GM23338 (cell line): Measurements from ENCODE around the gene TTC31. TPM values are rescaled to one million over a fixed set of nuclear protein-coding genes. Genes with fewer than 3 reads are reported as not detected.

Source experiments
- ATAC-seq: fragments of 200-7000 bp; cut with Tn5 transposase; 3 replicates; pipeline ENCODE4 v1.9.1; 2020
- DNase-seq: peaks from one replicate; pipeline ENCODE4 v3.0.0-alpha.2; 2015; ENCODE audit warnings: low spot score
- H2AFZ ChIP-seq: fragments of 200-600 bp; sonication (generic); 2 replicates; pipeline ENCODE4 v1.8.0; 2016; ENCODE audit warnings: antibody characterized with exemption, mild to moderate bottlenecking, moderate library complexity
- H3F3A ChIP-seq: fragments of 200-600 bp; sonication (generic); replicated peaks from 2 replicates; pipeline ENCODE4 v1.8.0; 2017; ENCODE audit warnings: antibody characterized with exemption, mixed run types, low read depth
- H3K27ac ChIP-seq: fragments of 200-600 bp; sonication (generic); 2 replicates; pipeline ENCODE4 v1.6.1; 2016; ENCODE audit warnings: low read depth
- H3K27me3 ChIP-seq: fragments of 200-600 bp; sonication (generic); 2 replicates; pipeline ENCODE4 v1.8.0; 2016; ENCODE audit warnings: mild to moderate bottlenecking, mixed run types, moderate library complexity; ENCODE audit not compliant: insufficient read depth
- H3K36me3 ChIP-seq: fragments of 200-600 bp; sonication (generic); 2 replicates; pipeline ENCODE4 v1.8.0; 2016; ENCODE audit warnings: mild to moderate bottlenecking; ENCODE audit not compliant: insufficient read depth
- H3K4me1 ChIP-seq: fragments of 200-600 bp; sonication (generic); 2 replicates; pipeline ENCODE4 v1.8.0; 2016; ENCODE audit warnings: mild to moderate bottlenecking, moderate library complexity; ENCODE audit not compliant: insufficient read depth
- H3K4me2 ChIP-seq: fragments of 200-600 bp; sonication (generic); 2 replicates; pipeline ENCODE4 v1.7.1; 2017; ENCODE audit warnings: mixed run types
- H3K4me3 ChIP-seq: fragments of 200-600 bp; sonication (generic); 2 replicates; pipeline ENCODE4 v1.6.1; 2016; ENCODE audit warnings: mixed run types
- H3K79me2 ChIP-seq: fragments of 200-600 bp; sonication (generic); replicated peaks from 2 replicates; pipeline ENCODE4 v1.8.0; 2017; ENCODE audit warnings: mild to moderate bottlenecking; ENCODE audit not compliant: insufficient read depth
- H3K9me2 ChIP-seq: fragments of 200-600 bp; sonication (generic); 2 replicates; pipeline ENCODE4 v1.8.0; 2017; ENCODE audit not compliant: insufficient read depth
- H4K20me1 ChIP-seq: fragments of 200-600 bp; sonication (generic); replicated peaks from 2 replicates; pipeline ENCODE4 v1.8.0; 2017; ENCODE audit warnings: mild to moderate bottlenecking; ENCODE audit not compliant: insufficient read depth
- H3K27ac Mint-ChIP-seq: 2 replicates; pipeline ENCODE4 v1.8.0; 2020; ENCODE audit warnings: inconsistent platforms, mild to moderate bottlenecking, moderate library complexity, mixed read lengths
- H3K27me3 Mint-ChIP-seq: 3 replicates; pipeline ENCODE4 v1.8.0; 2022; ENCODE audit warnings: low read depth, mild to moderate bottlenecking, moderate library complexity, mixed read lengths, inconsistent platforms; ENCODE audit not compliant: insufficient read depth, poor library complexity
- H3K36me3 Mint-ChIP-seq: 3 replicates; pipeline ENCODE4 v1.8.0; 2021; ENCODE audit warnings: low read depth, mild to moderate bottlenecking, inconsistent platforms, moderate library complexity, mixed read lengths
- H3K4me1 Mint-ChIP-seq: 3 replicates; pipeline ENCODE4 v1.8.0; 2020; ENCODE audit warnings: mild to moderate bottlenecking, inconsistent platforms, mixed read lengths
- H3K4me3 Mint-ChIP-seq: 3 replicates; pipeline ENCODE4 v1.8.0; 2021; ENCODE audit warnings: moderate library complexity, mild to moderate bottlenecking, inconsistent platforms, mixed read lengths
- H3K9me3 Mint-ChIP-seq: 3 replicates; pipeline ENCODE4 v1.8.0; 2020; ENCODE audit warnings: moderate library complexity, mild to moderate bottlenecking, inconsistent platforms, mixed read lengths
- CREB1 ChIP-seq: fragments of 250-450 bp; sonication (Bioruptor Pico); IDR thresholded peaks from 2 replicates; pipeline ENCODE4 v1.5.0; 2020; ENCODE audit warnings: low read depth, mild to moderate bottlenecking, moderate library complexity
- EZH2 ChIP-seq: fragments of 200-600 bp; sonication (generic); IDR thresholded peaks from one replicate; pipeline ENCODE4 v1.8.0; 2017; ENCODE audit warnings: antibody characterized with exemption, mild to moderate bottlenecking, low read depth; ENCODE audit not compliant: unreplicated experiment
- JUNB ChIP-seq: IDR thresholded peaks from one replicate; pipeline ENCODE4 v1.6.1; 2016; ENCODE audit warnings: antibody characterized with exemption; ENCODE audit not compliant: unreplicated experiment
- NANOG ChIP-seq: IDR thresholded peaks from 2 replicates; pipeline ENCODE4 v1.6.1; 2016; ENCODE audit warnings: antibody characterized with exemption, borderline replicate concordance
- POLR2AphosphoS5 ChIP-seq: IDR thresholded peaks from 2 replicates; pipeline ENCODE4 v1.6.1; 2016; ENCODE audit warnings: antibody characterized with exemption, low read depth
- STAT1 ChIP-seq: IDR thresholded peaks from one replicate; pipeline ENCODE4 v1.6.1; 2016; ENCODE audit warnings: antibody characterized with exemption; ENCODE audit not compliant: unreplicated experiment
- ZNF331 ChIP-seq: fragments of 250-450 bp; sonication (Bioruptor Pico); IDR thresholded peaks from 2 replicates; pipeline ENCODE4 v1.5.0; 2020; ENCODE audit warnings: low read depth, mild to moderate bottlenecking, moderate library complexity
- polyA plus RNA-seq: library from polyadenylated mRNA; unstranded; fragments of >200 nt; fragmentation: Nextera tagmentation; extraction: Ambion mirVana; gene quantifications from 2 replicates; pipeline ENCODE4 v1.2.1, GENCODE V29; 2016
- total RNA-seq: library from RNA; depleted of rRNA; stranded (reverse); fragments of >200 nt; shearing (Covaris generic); gene quantifications from 2 replicates; pipeline ENCODE4 v1.2.3, GENCODE V29; 2014
- TF ChIP-seq, protein P1 (sequence below): IDR thresholded peaks from 2 replicates; pipeline ENCODE4 v1.6.1; 2016; ENCODE audit warnings: antibody characterized with exemption
- TF ChIP-seq, protein P2 (sequence below): fragments of 250-450 bp; sonication (Bioruptor Pico); IDR thresholded peaks from 2 replicates; pipeline ENCODE4 v1.5.0; 2020; ENCODE audit warnings: mild to moderate bottlenecking, moderate library complexity
- TF ChIP-seq, protein P3 (sequence below), 2 experiments: fragments of 200-600 bp in 1 of 2; sonication (generic) in 1 of 2; conservative IDR thresholded peaks; 2 replicates each; pipeline versions ENCODE4 v1.5.1 to v1.6.1; 2016 to 2017; ENCODE audit warnings: antibody characterized with exemption in 2 of 2, low read depth in 2 of 2, mild to moderate bottlenecking in 2 of 2, moderate library complexity in 1 of 2
- TF ChIP-seq, protein P4 (sequence below): IDR thresholded peaks from one replicate; pipeline ENCODE4 v1.6.1; 2018; ENCODE audit warnings: antibody characterized with exemption; ENCODE audit not compliant: unreplicated experiment

Gene TTC31
- total and polyA plus RNA-seq, 2 experiments from 2014 or later: 15.8 to 29.2 TPM

DNA sequence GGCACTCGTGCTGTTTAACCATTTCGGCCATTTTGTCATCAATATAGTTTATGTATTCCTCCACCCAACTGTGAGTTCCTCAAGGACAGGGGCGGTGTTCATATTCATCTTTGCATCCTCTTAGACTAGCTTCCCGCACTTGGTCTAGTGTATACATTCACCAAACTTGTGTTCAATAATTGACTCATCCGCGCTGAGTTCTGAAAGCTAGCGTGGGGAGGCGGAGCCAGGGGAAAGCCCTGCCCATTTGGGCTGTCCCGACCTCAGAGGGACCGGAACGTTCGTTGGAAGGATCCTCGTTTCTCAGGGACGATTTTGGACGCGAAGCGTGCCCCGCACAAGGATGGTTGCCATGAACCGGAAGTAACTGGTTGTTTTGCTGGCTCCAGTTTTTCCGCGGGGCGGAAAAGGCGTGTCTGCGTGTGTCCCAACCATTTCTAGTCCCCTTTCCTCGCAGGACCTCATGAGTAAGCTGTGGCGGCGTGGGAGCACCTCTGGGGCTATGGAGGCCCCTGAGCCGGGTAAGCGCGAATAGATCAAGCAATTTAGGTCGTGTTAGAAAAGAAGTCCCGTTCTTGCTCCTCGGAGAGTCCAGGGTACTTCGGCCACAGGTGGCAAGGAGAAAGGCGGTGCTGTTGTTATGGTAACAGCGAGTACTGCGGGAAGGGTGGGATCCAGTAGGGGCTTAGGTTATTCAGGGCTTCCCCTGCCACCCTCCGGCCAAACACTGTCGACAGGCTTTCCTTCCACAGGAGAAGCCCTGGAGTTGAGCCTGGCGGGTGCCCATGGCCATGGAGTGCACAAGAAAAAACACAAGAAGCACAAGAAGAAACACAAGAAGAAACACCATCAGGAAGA is 28.0 kb upstream of the TTC31 start, which contains the start of gene INO80B:
INO80B (plus strand) TSS at position 434 of the 858 bp plus-strand sequence; CDS start at position 464, 30 bp downstream.
- Mint-ChIP-seq H3K27me3 (peaks cover 24% of the 10 kb centered on the region), H3K27ac (peak within 1 kb of the TSS; percentile 89), H3K36me3 (no peaks in the 10 kb centered on the region; the same call in 1 of the 3 replicates), H3K4me3 (peak within 1 kb of the TSS; percentile 94), H3K9me3 (no peaks in the 10 kb centered on the region; the same call in 1 of the 3 replicates), H3K4me1 (peaks cover 28% of the 10 kb centered on the region)
- TF ChIP-seq, protein P1, sequence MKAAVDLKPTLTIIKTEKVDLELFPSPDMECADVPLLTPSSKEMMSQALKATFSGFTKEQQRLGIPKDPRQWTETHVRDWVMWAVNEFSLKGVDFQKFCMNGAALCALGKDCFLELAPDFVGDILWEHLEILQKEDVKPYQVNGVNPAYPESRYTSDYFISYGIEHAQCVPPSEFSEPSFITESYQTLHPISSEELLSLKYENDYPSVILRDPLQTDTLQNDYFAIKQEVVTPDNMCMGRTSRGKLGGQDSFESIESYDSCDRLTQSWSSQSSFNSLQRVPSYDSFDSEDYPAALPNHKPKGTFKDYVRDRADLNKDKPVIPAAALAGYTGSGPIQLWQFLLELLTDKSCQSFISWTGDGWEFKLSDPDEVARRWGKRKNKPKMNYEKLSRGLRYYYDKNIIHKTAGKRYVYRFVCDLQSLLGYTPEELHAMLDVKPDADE: peak; percentile 95
- TF ChIP-seq POLR2AphosphoS5 (peak; percentile 84), CREB1 (CRISPR knock-in tag) (peak; percentile 77), ZNF331 (CRISPR knock-in tag) (no peak), STAT1 (no peak), NANOG (no peak), EZH2 (no peak), JUNB (no peak)
- TF ChIP-seq, protein P2, sequence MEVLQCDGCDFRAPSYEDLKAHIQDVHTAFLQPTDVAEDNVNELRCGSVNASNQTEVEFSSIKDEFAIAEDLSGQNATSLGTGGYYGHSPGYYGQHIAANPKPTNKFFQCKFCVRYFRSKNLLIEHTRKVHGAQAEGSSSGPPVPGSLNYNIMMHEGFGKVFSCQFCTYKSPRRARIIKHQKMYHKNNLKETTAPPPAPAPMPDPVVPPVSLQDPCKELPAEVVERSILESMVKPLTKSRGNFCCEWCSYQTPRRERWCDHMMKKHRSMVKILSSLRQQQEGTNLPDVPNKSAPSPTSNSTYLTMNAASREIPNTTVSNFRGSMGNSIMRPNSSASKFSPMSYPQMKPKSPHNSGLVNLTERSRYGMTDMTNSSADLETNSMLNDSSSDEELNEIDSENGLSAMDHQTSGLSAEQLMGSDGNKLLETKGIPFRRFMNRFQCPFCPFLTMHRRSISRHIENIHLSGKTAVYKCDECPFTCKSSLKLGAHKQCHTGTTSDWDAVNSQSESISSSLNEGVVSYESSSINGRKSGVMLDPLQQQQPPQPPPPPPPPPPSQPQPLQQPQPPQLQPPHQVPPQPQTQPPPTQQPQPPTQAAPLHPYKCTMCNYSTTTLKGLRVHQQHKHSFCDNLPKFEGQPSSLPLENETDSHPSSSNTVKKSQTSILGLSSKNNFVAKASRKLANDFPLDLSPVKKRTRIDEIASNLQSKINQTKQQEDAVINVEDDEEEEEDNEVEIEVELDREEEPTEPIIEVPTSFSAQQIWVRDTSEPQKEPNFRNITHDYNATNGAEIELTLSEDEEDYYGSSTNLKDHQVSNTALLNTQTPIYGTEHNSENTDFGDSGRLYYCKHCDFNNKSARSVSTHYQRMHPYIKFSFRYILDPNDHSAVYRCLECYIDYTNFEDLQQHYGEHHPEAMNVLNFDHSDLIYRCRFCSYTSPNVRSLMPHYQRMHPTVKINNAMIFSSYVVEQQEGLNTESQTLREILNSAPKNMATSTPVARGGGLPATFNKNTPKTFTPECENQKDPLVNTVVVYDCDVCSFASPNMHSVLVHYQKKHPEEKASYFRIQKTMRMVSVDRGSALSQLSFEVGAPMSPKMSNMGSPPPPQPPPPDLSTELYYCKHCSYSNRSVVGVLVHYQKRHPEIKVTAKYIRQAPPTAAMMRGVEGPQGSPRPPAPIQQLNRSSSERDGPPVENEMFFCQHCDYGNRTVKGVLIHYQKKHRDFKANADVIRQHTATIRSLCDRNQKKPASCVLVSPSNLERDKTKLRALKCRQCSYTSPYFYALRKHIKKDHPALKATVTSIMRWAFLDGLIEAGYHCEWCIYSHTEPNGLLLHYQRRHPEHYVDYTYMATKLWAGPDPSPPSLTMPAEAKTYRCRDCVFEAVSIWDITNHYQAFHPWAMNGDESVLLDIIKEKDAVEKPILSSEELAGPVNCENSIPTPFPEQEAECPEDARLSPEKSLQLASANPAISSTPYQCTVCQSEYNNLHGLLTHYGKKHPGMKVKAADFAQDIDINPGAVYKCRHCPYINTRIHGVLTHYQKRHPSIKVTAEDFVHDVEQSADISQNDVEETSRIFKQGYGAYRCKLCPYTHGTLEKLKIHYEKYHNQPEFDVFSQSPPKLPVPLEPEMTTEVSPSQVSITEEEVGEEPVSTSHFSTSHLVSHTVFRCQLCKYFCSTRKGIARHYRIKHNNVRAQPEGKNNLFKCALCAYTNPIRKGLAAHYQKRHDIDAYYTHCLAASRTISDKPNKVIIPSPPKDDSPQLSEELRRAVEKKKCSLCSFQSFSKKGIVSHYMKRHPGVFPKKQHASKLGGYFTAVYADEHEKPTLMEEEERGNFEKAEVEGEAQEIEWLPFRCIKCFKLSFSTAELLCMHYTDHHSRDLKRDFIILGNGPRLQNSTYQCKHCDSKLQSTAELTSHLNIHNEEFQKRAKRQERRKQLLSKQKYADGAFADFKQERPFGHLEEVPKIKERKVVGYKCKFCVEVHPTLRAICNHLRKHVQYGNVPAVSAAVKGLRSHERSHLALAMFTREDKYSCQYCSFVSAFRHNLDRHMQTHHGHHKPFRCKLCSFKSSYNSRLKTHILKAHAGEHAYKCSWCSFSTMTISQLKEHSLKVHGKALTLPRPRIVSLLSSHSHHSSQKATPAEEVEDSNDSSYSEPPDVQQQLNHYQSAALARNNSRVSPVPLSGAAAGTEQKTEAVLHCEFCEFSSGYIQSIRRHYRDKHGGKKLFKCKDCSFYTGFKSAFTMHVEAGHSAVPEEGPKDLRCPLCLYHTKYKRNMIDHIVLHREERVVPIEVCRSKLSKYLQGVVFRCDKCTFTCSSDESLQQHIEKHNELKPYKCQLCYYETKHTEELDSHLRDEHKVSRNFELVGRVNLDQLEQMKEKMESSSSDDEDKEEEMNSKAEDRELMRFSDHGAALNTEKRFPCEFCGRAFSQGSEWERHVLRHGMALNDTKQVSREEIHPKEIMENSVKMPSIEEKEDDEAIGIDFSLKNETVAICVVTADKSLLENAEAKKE (CRISPR knock-in tag): no peak
- TF ChIP-seq, protein P3, sequence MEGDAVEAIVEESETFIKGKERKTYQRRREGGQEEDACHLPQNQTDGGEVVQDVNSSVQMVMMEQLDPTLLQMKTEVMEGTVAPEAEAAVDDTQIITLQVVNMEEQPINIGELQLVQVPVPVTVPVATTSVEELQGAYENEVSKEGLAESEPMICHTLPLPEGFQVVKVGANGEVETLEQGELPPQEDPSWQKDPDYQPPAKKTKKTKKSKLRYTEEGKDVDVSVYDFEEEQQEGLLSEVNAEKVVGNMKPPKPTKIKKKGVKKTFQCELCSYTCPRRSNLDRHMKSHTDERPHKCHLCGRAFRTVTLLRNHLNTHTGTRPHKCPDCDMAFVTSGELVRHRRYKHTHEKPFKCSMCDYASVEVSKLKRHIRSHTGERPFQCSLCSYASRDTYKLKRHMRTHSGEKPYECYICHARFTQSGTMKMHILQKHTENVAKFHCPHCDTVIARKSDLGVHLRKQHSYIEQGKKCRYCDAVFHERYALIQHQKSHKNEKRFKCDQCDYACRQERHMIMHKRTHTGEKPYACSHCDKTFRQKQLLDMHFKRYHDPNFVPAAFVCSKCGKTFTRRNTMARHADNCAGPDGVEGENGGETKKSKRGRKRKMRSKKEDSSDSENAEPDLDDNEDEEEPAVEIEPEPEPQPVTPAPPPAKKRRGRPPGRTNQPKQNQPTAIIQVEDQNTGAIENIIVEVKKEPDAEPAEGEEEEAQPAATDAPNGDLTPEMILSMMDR (conservative IDR thresholded peaks at IDR 0.05; ENCODE audit: low read depth in 2 of 2): no peak; a peak in 1 of 4 replicates
- TF ChIP-seq, protein P4, sequence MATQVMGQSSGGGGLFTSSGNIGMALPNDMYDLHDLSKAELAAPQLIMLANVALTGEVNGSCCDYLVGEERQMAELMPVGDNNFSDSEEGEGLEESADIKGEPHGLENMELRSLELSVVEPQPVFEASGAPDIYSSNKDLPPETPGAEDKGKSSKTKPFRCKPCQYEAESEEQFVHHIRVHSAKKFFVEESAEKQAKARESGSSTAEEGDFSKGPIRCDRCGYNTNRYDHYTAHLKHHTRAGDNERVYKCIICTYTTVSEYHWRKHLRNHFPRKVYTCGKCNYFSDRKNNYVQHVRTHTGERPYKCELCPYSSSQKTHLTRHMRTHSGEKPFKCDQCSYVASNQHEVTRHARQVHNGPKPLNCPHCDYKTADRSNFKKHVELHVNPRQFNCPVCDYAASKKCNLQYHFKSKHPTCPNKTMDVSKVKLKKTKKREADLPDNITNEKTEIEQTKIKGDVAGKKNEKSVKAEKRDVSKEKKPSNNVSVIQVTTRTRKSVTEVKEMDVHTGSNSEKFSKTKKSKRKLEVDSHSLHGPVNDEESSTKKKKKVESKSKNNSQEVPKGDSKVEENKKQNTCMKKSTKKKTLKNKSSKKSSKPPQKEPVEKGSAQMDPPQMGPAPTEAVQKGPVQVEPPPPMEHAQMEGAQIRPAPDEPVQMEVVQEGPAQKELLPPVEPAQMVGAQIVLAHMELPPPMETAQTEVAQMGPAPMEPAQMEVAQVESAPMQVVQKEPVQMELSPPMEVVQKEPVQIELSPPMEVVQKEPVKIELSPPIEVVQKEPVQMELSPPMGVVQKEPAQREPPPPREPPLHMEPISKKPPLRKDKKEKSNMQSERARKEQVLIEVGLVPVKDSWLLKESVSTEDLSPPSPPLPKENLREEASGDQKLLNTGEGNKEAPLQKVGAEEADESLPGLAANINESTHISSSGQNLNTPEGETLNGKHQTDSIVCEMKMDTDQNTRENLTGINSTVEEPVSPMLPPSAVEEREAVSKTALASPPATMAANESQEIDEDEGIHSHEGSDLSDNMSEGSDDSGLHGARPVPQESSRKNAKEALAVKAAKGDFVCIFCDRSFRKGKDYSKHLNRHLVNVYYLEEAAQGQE: no peak
- Histone ChIP-seq H2AFZ (peak within 1 kb of the TSS; percentile 56), H3K9me2 (no peaks in the 10 kb centered on the region), H3K4me3 (peak within 1 kb of the TSS; percentile 84), H3K4me2 (peak within 1 kb of the TSS; percentile 88), H3K79me2 (peaks cover 5% of the 10 kb centered on the region), H3K36me3 (no peaks in the 10 kb centered on the region), H3K27me3 (no peaks in the 10 kb centered on the region), H3K4me1 (peaks cover 17% of the 10 kb centered on the region), H3F3A (peaks cover 9% of the 10 kb centered on the region), H4K20me1 (no peaks in the 10 kb centered on the region), H3K27ac (no peak within 1 kb of the TSS)
- peak; percentile 19 for ATAC-seq
- DNase-seq: peak; percentile 98
